Activated CD4-positive, CD25-positive, alpha-beta regulatory T cell treated with anti-CD3 and anti-CD28 coated beads, Interleukin-2, amount 50 U/mL, for 16 hours (primary cell): ENCODE results near the gene TFF2.
A peak's percentile ranks its signal among the peaks of the same experiment; 100 is the strongest.

Experiments used
- DNase-seq: peaks from one replicate; pipeline ENCODE4 v3.0.0-alpha.2; 2020; ENCODE audit warnings: low read depth, low spot score

Gene TFF2

GRCh38 chr21:42320791-42321190 lies 30.0 kb downstream of the TFF2 start:
- DNase-seq = no peak

- DNase-seq = no peak
Measured at GRCh38 chr21:42319851-42320572, 30.8 kb downstream of the TFF2 start.

- DNase-seq = no peak
Measured at GRCh38 chr21:42319376-42319775, 31.4 kb downstream of the TFF2 start.

GRCh38 chr21:42317826-42318746 lies 32.7 kb downstream of the TFF2 start:
- no peak for DNase-seq

- no peak for DNase-seq
Measured at GRCh38 chr21:42317341-42317741, 33.5 kb downstream of the TFF2 start.

GRCh38 chr21:42316891-42317290 lies 33.9 kb downstream of the TFF2 start:
- no peak for DNase-seq

GRCh38 chr21:42315296-42315891 lies 35.4 kb downstream of the TFF2 start, which contains the start of gene TFF3:
TFF3 (minus strand) TSS chr21:42315409; CDS start chr21:42315374, 35 bp downstream.
- no peak for DNase-seq

- DNase-seq = no peak
Measured at GRCh38 chr21:42314616-42315295, 36.0 kb downstream of the TFF2 start.

- DNase-seq = no peak
Measured at GRCh38 chr21:42313501-42313969, 37.3 kb downstream of the TFF2 start.

- no peak for DNase-seq
Measured at GRCh38 chr21:42312626-42313104, 38.1 kb downstream of the TFF2 start.

- no peak for DNase-seq
Measured at GRCh38 chr21:42311816-42312625, 38.8 kb downstream of the TFF2 start.

- DNase-seq = no peak
Measured at GRCh38 chr21:42311160-42311559, 39.6 kb downstream of the TFF2 start.

- no peak for DNase-seq
Measured at GRCh38 chr21:42310411-42311001, 40.3 kb downstream of the TFF2 start.

- DNase-seq = peak; percentile 36
Measured at GRCh38 chr21:42309753-42310213, 41.0 kb downstream of the TFF2 start.

GRCh38 chr21:42308914-42309752 lies 41.7 kb downstream of the TFF2 start:
- no peak for DNase-seq

- DNase-seq = no peak
Measured at GRCh38 chr21:42308161-42308913, 42.5 kb downstream of the TFF2 start.

- DNase-seq = no peak
Measured at GRCh38 chr21:42307106-42307505, 43.7 kb downstream of the TFF2 start.

- DNase-seq = no peak
Measured at GRCh38 chr21:42306366-42307035, 44.3 kb downstream of the TFF2 start.
